GM19324 (cell line): Measurements from ENCODE around the gene TSSK1B.
"Not testable (repeated sequence)": the region's sequence is repeated elsewhere in the genome, so short reads cannot be mapped to it uniquely, and the experiment has no call there.

Source experiments
- ATAC-seq: cut with Tn5 transposase; IDR thresholded peaks from one replicate; pipeline ENCODE4 v1.9.1; 2021; ENCODE audit warnings: mild to moderate bottlenecking, moderate library complexity; ENCODE audit not compliant: unreplicated experiment, low FRiP score

The TSSK1B gene

DNA sequence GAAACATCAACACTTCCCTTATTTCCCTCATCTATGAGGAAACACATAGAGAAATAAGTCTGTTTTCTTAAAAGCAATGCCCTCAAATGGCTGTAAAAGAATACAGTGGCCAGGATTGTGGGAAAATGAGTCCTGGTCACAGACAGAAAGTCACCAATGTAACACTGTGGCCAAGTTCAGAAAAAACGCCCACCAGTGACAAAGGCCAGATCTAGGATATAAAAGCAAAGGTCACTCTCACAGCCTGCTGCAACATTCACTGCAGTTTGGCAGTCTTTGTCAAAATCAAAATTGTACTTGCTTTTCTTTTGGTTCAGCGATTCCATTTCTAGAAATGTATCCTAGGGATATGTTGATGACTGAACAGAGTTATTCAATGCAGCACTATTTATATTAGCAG lies 30.5 kb downstream of the TSSK1B start:
- ATAC-seq, result no peak

DNA sequence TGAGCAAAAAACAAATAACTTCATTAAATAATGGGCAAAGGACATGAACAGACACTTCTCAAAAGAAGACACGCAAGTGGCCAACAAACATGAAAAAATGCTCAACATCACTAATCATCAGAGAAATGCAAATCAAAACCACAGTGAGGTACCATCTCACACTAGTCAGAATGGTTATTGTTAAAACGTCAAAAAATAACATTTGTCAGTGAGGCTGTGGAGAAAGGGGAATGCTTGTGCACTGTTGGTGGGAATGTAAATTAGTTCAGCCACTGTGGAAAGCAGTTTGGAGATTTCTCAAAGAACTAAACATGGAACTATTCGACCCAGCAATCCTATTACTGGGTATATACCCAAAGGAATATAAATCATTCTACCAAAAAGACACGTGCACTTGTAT lies 36.8 kb downstream of the TSSK1B start:
- not testable (repeated sequence) for ATAC-seq

DNA sequence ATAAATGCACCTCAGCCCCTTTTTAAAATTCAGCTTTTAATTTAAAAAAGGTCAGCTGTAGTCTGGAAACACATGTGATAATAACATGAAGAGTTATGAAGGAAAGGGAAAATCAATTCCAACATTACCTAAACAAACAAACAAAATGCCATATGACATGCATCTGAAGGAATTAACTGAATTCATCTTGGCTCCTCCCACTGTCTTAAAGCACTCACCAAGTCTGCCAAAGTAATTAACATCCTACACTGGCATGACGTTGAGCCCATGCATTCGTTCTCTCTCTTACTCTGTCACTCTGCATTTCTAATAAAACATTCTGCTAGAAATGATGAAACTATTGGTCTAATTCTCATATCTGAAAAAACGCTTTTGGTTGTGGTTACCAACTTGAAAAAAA lies 37.7 kb downstream of the TSSK1B start:
- no peak for ATAC-seq

DNA sequence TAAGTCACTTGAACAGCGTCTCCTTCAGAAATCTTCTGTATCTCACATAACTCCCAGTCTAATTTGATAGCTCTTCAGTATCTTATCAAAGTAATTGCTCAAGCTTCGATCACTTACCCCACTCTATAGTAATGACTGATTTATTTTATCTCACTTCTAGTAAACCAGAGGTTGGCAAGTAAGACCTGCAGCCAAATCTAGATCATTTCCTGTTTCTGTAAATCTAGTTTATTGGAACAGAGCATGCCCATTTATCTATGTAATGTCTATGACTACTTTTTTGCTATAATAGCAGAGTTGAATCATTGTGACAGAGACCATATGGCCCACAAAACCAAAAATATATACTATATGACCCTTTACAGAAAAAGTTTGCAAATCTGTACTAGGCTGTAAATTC lies 40.1 kb downstream of the TSSK1B start:
- ATAC-seq, result no peak

DNA sequence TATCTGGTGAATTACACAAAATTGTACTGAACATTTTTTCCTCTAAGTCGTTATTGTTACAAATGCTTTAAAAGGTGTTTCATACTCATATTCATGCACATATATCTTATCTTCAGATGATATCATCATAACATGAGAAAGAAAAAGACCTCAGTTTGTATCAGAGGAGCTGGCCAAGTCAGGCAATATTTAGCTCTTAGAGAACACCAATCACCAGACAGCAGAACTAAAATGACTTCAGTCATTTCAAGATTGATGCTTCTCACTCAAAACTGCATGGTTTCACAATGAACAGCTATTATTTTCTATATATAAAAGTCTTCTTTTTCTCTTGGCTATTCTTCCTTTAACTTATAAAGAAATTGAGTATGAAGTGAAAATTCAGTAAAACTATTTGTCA lies 44.6 kb downstream of the TSSK1B start:
- ATAC-seq, result no peak

DNA sequence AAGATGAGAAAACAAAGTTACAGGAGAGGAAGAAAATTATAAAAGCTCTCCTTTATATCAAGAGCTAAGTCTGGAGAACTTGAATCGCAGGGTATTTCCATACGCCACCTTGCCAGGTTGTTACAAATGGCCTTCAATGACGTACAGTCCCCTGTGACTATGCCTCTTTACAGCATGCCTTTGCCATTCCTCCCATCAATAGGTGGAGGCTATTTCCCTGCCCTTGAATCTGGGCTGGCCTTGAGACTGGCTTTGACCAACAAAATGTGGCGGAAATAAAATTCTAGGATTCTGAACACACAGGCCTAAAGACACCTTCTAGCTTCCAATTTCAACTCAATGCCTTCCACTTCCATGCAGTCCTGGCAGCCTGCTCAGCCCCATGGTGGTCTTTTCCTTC lies 45.7 kb downstream of the TSSK1B start:
- ATAC-seq, result no peak

DNA sequence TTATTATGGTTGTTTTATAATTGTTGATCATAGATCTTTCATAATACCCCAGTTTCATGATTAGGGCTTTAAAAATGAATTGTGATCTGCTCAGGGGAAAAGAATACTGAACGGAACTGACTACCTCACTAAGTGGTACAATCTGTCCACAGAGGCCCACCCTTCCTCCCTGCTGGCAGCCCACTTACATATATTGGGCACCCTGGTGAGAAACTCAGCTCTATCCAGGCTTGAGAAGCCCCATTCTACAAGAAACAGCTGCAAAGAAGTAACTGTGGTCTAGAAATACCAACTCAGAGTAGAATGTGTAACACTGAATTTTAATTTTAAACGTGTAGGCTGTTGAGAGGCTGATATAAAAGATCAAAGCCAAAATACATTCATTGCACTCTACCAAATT lies 46.9 kb downstream of the TSSK1B start:
- ATAC-seq, result no peak

DNA sequence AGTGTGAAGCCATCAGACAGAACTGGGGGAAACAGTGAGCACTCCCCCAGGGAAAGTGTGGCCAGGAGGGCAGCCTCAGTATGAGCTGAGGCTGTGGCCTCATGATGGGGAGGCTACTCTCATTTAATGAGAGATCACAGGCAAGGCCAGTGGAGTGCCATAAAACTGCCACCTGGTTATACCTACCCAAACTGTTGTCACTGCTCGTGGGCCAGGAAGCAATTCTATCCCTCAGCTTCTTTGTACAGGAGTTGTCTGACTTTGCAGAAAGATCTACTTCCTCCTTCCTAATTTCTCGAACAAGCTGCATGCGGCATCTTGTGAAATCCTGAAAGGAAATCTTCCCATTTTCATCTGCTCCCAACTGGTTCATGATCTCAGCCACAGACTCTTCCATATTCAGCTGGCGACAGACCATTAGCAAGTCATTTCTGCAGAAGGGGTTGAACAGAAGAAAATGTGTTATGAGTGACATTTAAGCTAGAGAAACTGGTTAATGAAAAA lies 50.0 kb downstream of the TSSK1B start:
- ATAC-seq, result no peak

DNA sequence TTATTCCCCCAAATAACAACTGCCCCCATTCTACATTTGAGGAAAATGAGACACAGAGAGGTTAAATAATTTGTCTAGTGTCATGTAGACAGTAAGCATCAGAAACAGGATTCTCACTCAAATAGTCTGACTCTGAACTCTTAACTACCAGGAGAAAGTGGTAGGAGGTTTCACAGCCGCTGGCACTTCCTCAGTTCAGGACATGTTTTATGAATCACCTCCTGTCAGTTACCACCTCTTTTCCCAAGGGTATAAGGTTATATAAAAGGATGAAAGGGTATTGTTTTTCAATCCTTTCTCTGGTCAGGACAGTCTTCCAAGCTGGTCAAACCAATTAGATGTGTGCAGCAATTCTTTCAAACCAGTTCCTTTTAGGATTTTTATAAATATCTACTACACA lies 52.1 kb downstream of the TSSK1B start:
- ATAC-seq, result no peak
